ENCODE data around the gene RIMOC1. TPM values are rescaled to one million over a fixed set of nuclear protein-coding genes. Genes with fewer than 3 reads are reported as not detected.

Gene RIMOC1
- polyA plus RNA-seq (2012; ENCODE audit: missing spikeins): 10.6 TPM

GRCh38 chr5:41903892-41904799, at the start of gene RIMOC1:
RIMOC1 (plus strand) TSS chr5:41904344; CDS start chr5:41904368, 24 bp downstream.
- FAIRE-seq (peak; percentile 99), DNase-seq (ENCODE audit: insufficient read length) (peak; percentile 73)
- peak; percentile 92 for TF ChIP-seq POLR2A (IDR thresholded peaks at IDR 0.05; ENCODE audit: low read depth, low read length)
- TF ChIP-seq POLR2AphosphoS5 (IDR thresholded peaks at IDR 0.05; ENCODE audit: low read depth, low read length): peak; percentile 79
- TF ChIP-seq TAF1 (IDR thresholded peaks at IDR 0.05; ENCODE audit: borderline replicate concordance, low read depth, low read length): peak; percentile 89; the same call in 1 of the 2 replicates

DNA sequence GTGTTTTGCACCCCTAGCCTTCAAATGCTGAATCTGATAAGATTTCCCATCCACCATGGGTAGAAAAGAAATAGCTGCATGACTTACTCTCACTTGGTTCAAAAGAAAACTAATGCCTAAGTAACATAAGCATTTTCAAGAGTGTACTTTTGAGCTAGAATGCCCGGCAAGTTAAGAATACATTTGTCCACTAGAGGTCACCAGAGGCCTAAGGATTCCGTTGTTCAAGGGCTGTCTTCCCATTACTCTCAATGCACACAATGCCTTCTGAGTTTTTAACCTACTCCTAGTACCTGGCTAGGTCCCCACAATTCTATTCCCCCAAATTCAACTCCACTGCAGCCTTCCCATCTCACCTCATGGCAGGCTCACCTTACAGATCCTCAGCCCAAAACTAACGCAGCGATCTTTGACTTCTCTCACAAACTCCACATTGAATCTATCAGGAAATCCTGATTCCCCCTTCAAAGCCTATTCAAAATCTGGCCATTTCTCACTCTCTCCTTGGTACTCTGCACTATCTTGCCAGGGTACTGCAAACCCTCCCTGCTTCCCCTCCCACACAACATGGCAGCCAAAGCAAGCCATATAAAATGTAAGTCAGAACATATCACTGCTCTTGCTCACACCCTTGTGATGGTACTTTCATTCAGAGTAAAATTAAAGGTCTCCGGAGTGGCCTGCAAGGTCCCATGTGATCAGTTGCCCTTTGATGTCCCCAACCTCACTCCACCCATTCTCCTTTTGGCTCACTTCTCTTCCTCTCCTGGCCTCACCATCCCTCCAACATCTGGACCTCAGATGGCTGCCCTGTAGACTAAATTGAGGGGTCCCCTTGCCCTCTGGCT, 47.3 kb upstream of the RIMOC1 start:
- DNase-seq (ENCODE audit: insufficient read length) (no peak), FAIRE-seq (peak; percentile 88)
- TF ChIP-seq POLR2A (IDR thresholded peaks at IDR 0.05; ENCODE audit: low read depth, low read length): no peak

DNA sequence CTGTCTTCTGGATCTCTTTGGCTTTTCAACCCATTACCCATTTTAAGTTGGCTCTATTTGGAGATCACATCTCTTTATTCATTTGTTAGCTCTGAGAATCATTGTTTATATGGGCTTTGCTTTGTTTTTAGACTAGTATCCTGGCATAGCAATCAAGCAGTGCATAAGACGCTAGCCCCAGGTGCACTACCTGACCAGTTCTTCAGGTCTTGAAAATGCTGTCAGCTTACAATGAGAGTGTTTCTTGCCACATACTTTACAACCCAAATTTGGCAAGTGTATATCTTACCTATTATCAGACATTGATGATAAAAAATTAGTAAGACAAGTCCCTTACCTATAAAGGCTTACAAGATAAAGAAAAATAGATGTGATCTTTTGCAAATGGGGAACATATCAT, 46.2 kb upstream of the RIMOC1 start:
- DNase-seq (ENCODE audit: insufficient read length) (no peak), FAIRE-seq (no peak)
- TF ChIP-seq POLR2AphosphoS5 (IDR thresholded peaks at IDR 0.05; ENCODE audit: low read depth, low read length) (no peak), POLR2A (IDR thresholded peaks at IDR 0.05; ENCODE audit: low read depth, low read length) (no peak)

GRCh38 chr5:41858890-41859289, 45.3 kb upstream of the RIMOC1 start:
- TF ChIP-seq POLR2A (IDR thresholded peaks at IDR 0.05; ENCODE audit: low read depth, low read length): no peak
- no peak for TF ChIP-seq TAF1 (IDR thresholded peaks at IDR 0.05; ENCODE audit: borderline replicate concordance, low read depth, low read length)
- no peak for TF ChIP-seq POLR2AphosphoS5 (IDR thresholded peaks at IDR 0.05; ENCODE audit: low read depth, low read length)
- no peak for FAIRE-seq
- no peak for DNase-seq (ENCODE audit: insufficient read length)

DNA sequence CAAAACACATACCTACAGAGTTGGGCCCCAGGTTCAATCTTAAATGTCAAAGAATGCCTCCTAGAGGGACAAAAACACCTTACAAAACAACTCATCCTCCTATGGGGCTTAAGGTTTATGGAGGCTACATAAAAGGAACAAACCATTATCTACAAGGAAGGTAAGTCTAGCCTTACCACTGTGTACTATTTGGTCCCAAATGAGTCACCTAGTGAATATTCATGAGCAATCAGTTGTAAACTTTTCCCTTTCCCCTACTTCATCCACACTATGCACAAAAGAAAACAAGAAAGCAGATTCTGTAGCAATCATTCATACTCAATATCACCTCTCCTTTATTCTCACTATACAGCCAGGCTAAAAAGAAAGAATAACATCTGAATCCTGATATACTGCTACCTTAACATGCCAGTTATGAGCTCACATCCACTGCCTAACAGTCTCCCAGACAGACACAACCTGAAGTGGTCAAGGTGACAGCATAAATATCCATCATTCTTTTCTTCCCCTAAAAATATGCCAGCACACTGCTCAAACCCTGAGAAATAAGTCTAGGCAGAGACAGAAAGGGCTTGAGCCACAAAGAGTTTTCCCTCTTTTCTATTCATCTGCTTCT, 40.2 kb upstream of the RIMOC1 start:
- peak; percentile 73 for FAIRE-seq
- DNase-seq (ENCODE audit: insufficient read length): no peak
- TF ChIP-seq POLR2A (IDR thresholded peaks at IDR 0.05; ENCODE audit: low read depth, low read length): no peak
- no peak for TF ChIP-seq POLR2AphosphoS5 (IDR thresholded peaks at IDR 0.05; ENCODE audit: low read depth, low read length)
- no peak for TF ChIP-seq TAF1 (IDR thresholded peaks at IDR 0.05; ENCODE audit: borderline replicate concordance, low read depth, low read length)

GRCh38 chr5:41869151-41869723, 34.9 kb upstream of the RIMOC1 start:
- DNase-seq (ENCODE audit: insufficient read length) (peak; percentile 27), FAIRE-seq (no peak)

GRCh38 chr5:41869724-41870626, 34.2 kb upstream of the RIMOC1 start, which contains the start of gene OXCT1:
OXCT1 (minus strand) TSS chr5:41870425; CDS start chr5:41870358, 67 bp downstream.
- peak; percentile 82 for DNase-seq (ENCODE audit: insufficient read length)
- TF ChIP-seq TAF1 (IDR thresholded peaks at IDR 0.05; ENCODE audit: borderline replicate concordance, low read depth, low read length) (peak; percentile 86), POLR2A (IDR thresholded peaks at IDR 0.05; ENCODE audit: low read depth, low read length) (peak; percentile 98), POLR2AphosphoS5 (IDR thresholded peaks at IDR 0.05; ENCODE audit: low read depth, low read length) (peak; percentile 96)
- FAIRE-seq: peak; percentile 87

More at GRCh38 chr5:41869151-41869723, 34.9 kb upstream of the RIMOC1 start:
- TF ChIP-seq POLR2A (IDR thresholded peaks at IDR 0.05; ENCODE audit: low read depth, low read length) (no peak), TAF1 (IDR thresholded peaks at IDR 0.05; ENCODE audit: borderline replicate concordance, low read depth, low read length) (no peak), POLR2AphosphoS5 (IDR thresholded peaks at IDR 0.05; ENCODE audit: low read depth, low read length) (no peak)

GRCh38 chr5:41870627-41871048, 33.5 kb upstream of the RIMOC1 start:
- TF ChIP-seq POLR2AphosphoS5 (IDR thresholded peaks at IDR 0.05; ENCODE audit: low read depth, low read length) (no peak), TAF1 (IDR thresholded peaks at IDR 0.05; ENCODE audit: borderline replicate concordance, low read depth, low read length) (no peak; the same call in 1 of the 2 replicates), POLR2A (IDR thresholded peaks at IDR 0.05; ENCODE audit: low read depth, low read length) (no peak)
- FAIRE-seq (no peak), DNase-seq (ENCODE audit: insufficient read length) (no peak)

DNA sequence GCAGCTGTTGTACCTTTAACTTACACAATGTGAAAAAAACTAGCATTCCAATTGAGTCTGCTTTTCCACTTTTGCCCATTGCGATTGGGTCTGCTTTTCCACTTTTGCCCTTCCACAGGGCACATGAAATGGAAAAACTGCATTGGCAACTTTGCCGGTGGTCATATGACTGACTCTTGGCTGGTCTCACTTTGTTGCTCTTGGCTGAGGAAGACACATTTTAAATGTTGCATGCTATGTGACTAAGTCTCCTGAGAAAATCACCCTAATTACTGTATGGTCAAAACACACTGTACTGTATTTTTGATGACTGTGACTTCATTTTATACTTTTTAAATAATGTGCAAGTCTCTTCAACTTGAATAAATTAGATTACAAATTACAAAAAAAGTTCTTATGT, 32.3 kb upstream of the RIMOC1 start:
- DNase-seq (ENCODE audit: insufficient read length) (no peak), FAIRE-seq (no peak)
- no peak for TF ChIP-seq TAF1 (IDR thresholded peaks at IDR 0.05; ENCODE audit: borderline replicate concordance, low read depth, low read length)
- no peak for TF ChIP-seq POLR2A (IDR thresholded peaks at IDR 0.05; ENCODE audit: low read depth, low read length)
- TF ChIP-seq POLR2AphosphoS5 (IDR thresholded peaks at IDR 0.05; ENCODE audit: low read depth, low read length): no peak

DNA sequence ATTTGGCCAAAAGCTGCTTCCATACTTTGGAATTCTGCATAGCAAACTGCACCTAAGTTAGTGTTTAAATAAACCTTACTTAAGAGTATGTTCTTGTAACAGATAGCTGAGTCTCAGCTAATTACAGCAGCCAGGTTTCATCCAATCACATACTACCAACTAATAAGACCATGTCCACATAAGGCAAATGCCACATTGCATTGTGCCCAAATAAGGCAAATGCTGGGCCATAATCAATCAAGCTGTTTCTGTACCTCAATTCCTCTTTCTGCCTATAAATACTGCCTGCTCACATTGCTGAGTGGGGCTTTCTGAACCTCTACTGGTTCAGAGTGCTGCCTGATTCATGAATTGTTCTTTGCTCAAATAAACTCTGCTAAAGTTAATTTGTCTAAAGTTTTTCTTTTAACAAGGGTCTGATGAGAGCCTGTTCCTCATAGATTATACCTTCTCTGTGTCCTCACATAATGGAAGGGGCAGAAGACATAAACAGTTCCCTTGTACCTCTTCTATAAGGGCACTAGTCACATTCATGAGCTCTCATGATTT, 29.6 kb upstream of the RIMOC1 start:
- TF ChIP-seq TAF1 (IDR thresholded peaks at IDR 0.05; ENCODE audit: borderline replicate concordance, low read depth, low read length): no peak
- TF ChIP-seq POLR2AphosphoS5 (IDR thresholded peaks at IDR 0.05; ENCODE audit: low read depth, low read length): no peak
- no peak for TF ChIP-seq POLR2A (IDR thresholded peaks at IDR 0.05; ENCODE audit: low read depth, low read length)
- DNase-seq (ENCODE audit: insufficient read length) (no peak), FAIRE-seq (peak; percentile 27)

Measured in GM12892 (cell line).